HEK293T (cell line): Measurements from ENCODE around the gene MAMLD1.

Experiments used
- CTCF ChIA-PET: fragments of 350-600 bp; formaldehyde crosslinking; extraction: SDS; loops from one replicate; lab custom pipeline; 2021; ENCODE audit warnings: antibody characterized with exemption, inconsistent platforms; lab: Yijun Ruan, JAX
- POLR2A ChIA-PET: fragments of 350-600 bp; formaldehyde crosslinking; extraction: SDS; loops from one replicate; lab custom pipeline; 2020; ENCODE audit warnings: antibody characterized with exemption, inconsistent platforms; lab: Yijun Ruan, JAX
- DNase-seq: peaks from one replicate; pipeline ENCODE4 v3.0.0; 2012; ENCODE audit warnings: mixed read lengths; ENCODE audit errors: extremely low spot score
- ARNT ChIP-seq: fragments of 450-650 bp; IDR thresholded peaks from 2 replicates; pipeline ENCODE4 v1.6.1; 2017; ENCODE audit warnings: mild to moderate bottlenecking
- BHLHE40 ChIP-seq: fragments of 450-650 bp; IDR thresholded peaks from 2 replicates; pipeline ENCODE4 v1.6.1; 2016; ENCODE audit warnings: mild to moderate bottlenecking, moderate library complexity, borderline replicate concordance
- CTBP1 ChIP-seq: fragments of 450-650 bp; IDR thresholded peaks from 2 replicates; pipeline ENCODE4 v1.6.1; 2016; ENCODE audit warnings: borderline replicate concordance
- ELF4 ChIP-seq: fragments of 450-650 bp; IDR thresholded peaks from 2 replicates; pipeline ENCODE4 v1.6.1; 2017; ENCODE audit warnings: antibody characterized with exemption
- FOXA1 ChIP-seq: fragments of 450-650 bp; IDR thresholded peaks from 2 replicates; pipeline ENCODE4 v1.6.1; 2016; ENCODE audit warnings: mild to moderate bottlenecking
- FOXM1 ChIP-seq: fragments of 450-650 bp; IDR thresholded peaks from 2 replicates; pipeline ENCODE4 v1.6.1; 2017; ENCODE audit warnings: mild to moderate bottlenecking, borderline replicate concordance
- HDGF ChIP-seq: fragments of 450-650 bp; IDR thresholded peaks from 2 replicates; pipeline ENCODE4 v1.6.1; 2017; ENCODE audit warnings: antibody characterized with exemption, borderline replicate concordance
- L3MBTL2 ChIP-seq: fragments of 450-650 bp; conservative IDR thresholded peaks from 2 replicates; pipeline ENCODE4 v1.6.1; 2016; ENCODE audit warnings: mild to moderate bottlenecking
- LEF1 ChIP-seq: fragments of 450-650 bp; IDR thresholded peaks from 2 replicates; pipeline ENCODE4 v1.6.1; 2017; ENCODE audit warnings: mild to moderate bottlenecking, borderline replicate concordance
- NFRKB ChIP-seq: fragments of 450-650 bp; IDR thresholded peaks from 2 replicates; pipeline ENCODE4 v1.6.1; 2016; ENCODE audit warnings: mild to moderate bottlenecking, moderate library complexity
- PKNOX1 ChIP-seq: fragments of 450-650 bp; IDR thresholded peaks from 2 replicates; pipeline ENCODE4 v1.6.1; 2016
- SP1 ChIP-seq: fragments of 450-650 bp; IDR thresholded peaks from 2 replicates; pipeline ENCODE4 v1.6.1; 2017
- SUZ12 ChIP-seq: fragments of 450-650 bp; IDR thresholded peaks from 2 replicates; pipeline ENCODE4 v1.6.1; 2016; ENCODE audit warnings: mild to moderate bottlenecking
- TARDBP ChIP-seq: fragments of 450-650 bp; IDR thresholded peaks from 2 replicates; pipeline ENCODE4 v1.6.1; 2016
- ZNF384 ChIP-seq: fragments of 450-650 bp; IDR thresholded peaks from 2 replicates; pipeline ENCODE4 v1.6.1; 2016

Gene MAMLD1

GRCh38 chrX:150522494-150522893 is 159.4 kb downstream of the MAMLD1 start:
- ChIA-PET CTCF (no interaction called here), POLR2A (no interaction called here)
- TF ChIP-seq PKNOX1 (no peak), NFRKB (no peak), FOXA1 (no peak), SP1 (no peak), SUZ12 (no peak), ELF4 (no peak), ARNT (no peak), ZNF384 (no peak), L3MBTL2 (no peak), BHLHE40 (no peak), HDGF (no peak), TARDBP (no peak), CTBP1 (no peak)
- DNase-seq, result no peak

GRCh38 chrX:150525061-150525919 is 162.2 kb downstream of the MAMLD1 start:
- no peak for TF ChIP-seq ZNF384
- no peak for TF ChIP-seq NFRKB
- no peak for TF ChIP-seq PKNOX1
- no peak for TF ChIP-seq FOXM1
- TF ChIP-seq FOXA1, result no peak
- CTCF ChIA-PET, result no interaction called here
- POLR2A ChIA-PET, result no interaction called here
- DNase-seq, result no peak

- TF ChIP-seq FOXA1 (no peak), ZNF384 (no peak)
- POLR2A ChIA-PET, result no interaction called here
- no peak for DNase-seq
- CTCF ChIA-PET, result interaction anchor here (1.0 kb wide), 1 partner anchor 10 kb away, joined by 3 read pairs; no protein-coding TSS in a partner anchor
Observed at GRCh38 chrX:150526692-150527091, 163.6 kb downstream of the MAMLD1 start.

GRCh38 chrX:150527108-150527507 is 164.0 kb downstream of the MAMLD1 start:
- DNase-seq, result no peak
- ChIA-PET CTCF (interaction anchor here (1.0 kb wide), 1 partner anchor 10 kb away, joined by 3 read pairs; no protein-coding TSS in a partner anchor), POLR2A (no interaction called here)
- TF ChIP-seq CTBP1 (no peak), HDGF (no peak)

GRCh38 chrX:150529587-150529986 is 166.5 kb downstream of the MAMLD1 start:
- DNase-seq, result no peak
- CTCF ChIA-PET, result no interaction called here
- TF ChIP-seq CTBP1 (no peak), HDGF (no peak), NFRKB (no peak), SP1 (no peak), PKNOX1 (no peak)
- POLR2A ChIA-PET, result no interaction called here

GRCh38 chrX:150530821-150531220 is 167.7 kb downstream of the MAMLD1 start:
- DNase-seq, result no peak
- TF ChIP-seq SP1 (no peak), BHLHE40 (no peak), ARNT (no peak), TARDBP (no peak), PKNOX1 (peak; percentile 61; the same call in 1 of the 2 replicates), ELF4 (no peak), SUZ12 (no peak), NFRKB (no peak)
- ChIA-PET CTCF (no interaction called here), POLR2A (no interaction called here)

- no peak for DNase-seq
- ChIA-PET POLR2A (no interaction called here), CTCF (no interaction called here)
- no peak for TF ChIP-seq NFRKB
- no peak for TF ChIP-seq LEF1
- no peak for TF ChIP-seq SUZ12
- TF ChIP-seq CTBP1, result no peak
- TF ChIP-seq ZNF384, result no peak
- TF ChIP-seq HDGF, result no peak
- TF ChIP-seq SP1, result no peak
- TF ChIP-seq ARNT, result no peak
- no peak for TF ChIP-seq PKNOX1
- TF ChIP-seq TARDBP, result no peak
- TF ChIP-seq BHLHE40, result no peak
- TF ChIP-seq FOXA1, result no peak
Observed at GRCh38 chrX:150531467-150531866, 168.3 kb downstream of the MAMLD1 start.
